ENCODE data around the gene CACUL1. TPM values are rescaled to one million over a fixed set of nuclear protein-coding genes. Genes with fewer than 3 reads are reported as not detected.

CACUL1 gene
- total RNA-seq (10 to 100 TPM; 19.5 to 32.6 (median 25.2) TPM), polyA plus RNA-seq (1 to 10 TPM; 4.9 to 7.3 TPM)
- long read RNA-seq, donor 1, full-length matches to known transcripts, result 8 of 12 reads
- long read RNA-seq, donor 1, partial matches to known transcripts, result 0 of 12 reads
- long read RNA-seq, donor 1, other reads (novel, unspliced or antisense), result 4 of 12 reads
- long read RNA-seq, donor 2, full-length matches to known transcripts, result 14 of 19 reads
- long read RNA-seq, donor 2, partial matches to known transcripts, result 0 of 19 reads
- long read RNA-seq, donor 2, other reads (novel, unspliced or antisense), result 5 of 19 reads
- long read RNA-seq, donor 3, full-length matches to known transcripts, result 38 of 68 reads
- long read RNA-seq, donor 3, partial matches to known transcripts, result 0 of 68 reads
- long read RNA-seq, donor 3, other reads (novel, unspliced or antisense), result 30 of 68 reads

GRCh38 chr10:118754556-118755423 is at the start of gene CACUL1:
Gene CACUL1, minus strand, starts transcription at chr10:118754970. Its CDS starts 208 bp downstream, at chr10:118754762.
- ATAC-seq (peak; percentile 99 to 100 (median 99)), DNase-seq (peak; percentile 100)
- H3K4me3 ChIP-seq, result peak within 1 kb of the TSS; percentile 84 to 100 (median 95)
- peak within 1 kb of the TSS; percentile 51 to 96 (median 86) for H3K27ac ChIP-seq
- H3K36me3 ChIP-seq, result no peaks in the 10 kb centered on the region
- intact Hi-C loops (cut with DNase I), result loop anchor here in 4 of 10 donors (5.0 kb wide), 2 partner anchors 273 to 278 kb away; partner anchors contain the start of gene NANOS1 (in 3 of the 4)
- 0 to 1% methylated on average over 77 to 87 of the region's 87 CpGs for WGBS, 2 donors
- H3K4me1 ChIP-seq, result peaks cover 0 to 50% (median 31%) of the 10 kb centered on the region in 9 donors
- TF ChIP-seq CTCF (IDR thresholded peaks at IDR 0.05), result no peak
- no peaks in the 10 kb centered on the region for H3K27me3 ChIP-seq
- no peaks in the 10 kb centered on the region for H3K9me3 ChIP-seq

- H3K36me3 ChIP-seq, result no peaks in the 10 kb centered on the region
- intact Hi-C loops (cut with DNase I), result loop anchor here in 6 of 10 donors (5.0 to 10.0 kb wide), 2 partner anchors 237 to 240 kb away; no protein-coding TSS in a partner anchor
- H3K9me3 ChIP-seq, result no peaks in the 10 kb centered on the region
- no peak overlapping the region for H3K4me3 ChIP-seq
- 43 to 53% methylated on average over 3 of the region's 3 CpGs for WGBS, 2 donors
- peaks cover 0 to 5% (median 0%) of the 10 kb centered on the region in 7 donors for H3K27me3 ChIP-seq
- DNase-seq (no peak), ATAC-seq (peak in 1 of 8 donors; percentile 12)
- no peak for TF ChIP-seq CTCF (IDR thresholded peaks at IDR 0.05)
- no peaks in the 10 kb centered on the region for H3K4me1 ChIP-seq
- H3K27ac ChIP-seq, result no peak overlapping the region
Observed at GRCh38 chr10:118804262-118804773, 49.5 kb upstream of the CACUL1 start.

- no peak for ATAC-seq
- TF ChIP-seq CTCF (IDR thresholded peaks at IDR 0.05), result no peak
- Histone ChIP-seq H3K36me3 (no peaks in the 10 kb centered on the region), H3K4me3 (no peak overlapping the region), H3K27me3 (peaks cover 0 to 11% (median 0%) of the 10 kb centered on the region in 7 donors), H3K4me1 (no peaks in the 10 kb centered on the region), H3K27ac (no peak overlapping the region), H3K9me3 (no peaks in the 10 kb centered on the region)
- DNase-seq, result no peak
- 85 to 88% methylated on average over 14 of the region's 14 CpGs for WGBS, 2 donors
- intact Hi-C loops (cut with DNase I), result loop anchor here in 6 of 10 donors (5.0 to 10.0 kb wide), 2 partner anchors 235 to 237 kb away; no protein-coding TSS in a partner anchor
Observed at GRCh38 chr10:118802126-118802793, 47.5 kb upstream of the CACUL1 start.
